Coronary artery (tissue), 2 donors: Measurements from ENCODE around the gene ANKS1B.

Experiments used
- DNase-seq: peaks from one replicate; pipeline ENCODE4 v3.0.0-alpha.2; 2017; ENCODE audit warnings: low spot score
- H3K27ac ChIP-seq, 2 donors: fragments of 200-600 bp; sonication (generic); one replicate each; pipeline ENCODE4 v1.5.1; 2016 to 2019
- H3K4me3 ChIP-seq: fragments of 200-600 bp; sonication (generic); 2 replicates; pipeline ENCODE4 v1.5.1; 2016; ENCODE audit warnings: mild to moderate bottlenecking, moderate library complexity
- CTCF ChIP-seq: fragments of 200-600 bp; sonication (generic); IDR thresholded peaks from one replicate; pipeline ENCODE4 v1.5.1; 2019; ENCODE audit warnings: antibody characterized with exemption

Gene ANKS1B

GRCh38 chr12:99920353-99920960 lies 64.3 kb downstream of the ANKS1B start:
- no peak for TF ChIP-seq CTCF
- Histone ChIP-seq H3K27ac (no peak overlapping the region), H3K4me3 (no peak overlapping the region)
- no peak for DNase-seq

GRCh38 chr12:99917711-99918402 lies 66.9 kb downstream of the ANKS1B start:
- no peak for TF ChIP-seq CTCF
- DNase-seq, result peak; percentile 74
- Histone ChIP-seq H3K4me3 (no peak overlapping the region), H3K27ac (peak overlapping the region in 1 of 2 donors; percentile 54)

- TF ChIP-seq CTCF, result no peak
- Histone ChIP-seq H3K4me3 (no peak overlapping the region), H3K27ac (no peak overlapping the region)
- no peak for DNase-seq
Observed at GRCh38 chr12:99916555-99916954, 68.2 kb downstream of the ANKS1B start.

GRCh38 chr12:99915251-99916082 lies 69.3 kb downstream of the ANKS1B start:
- Histone ChIP-seq H3K27ac (no peak overlapping the region), H3K4me3 (no peak overlapping the region)
- no peak for TF ChIP-seq CTCF
- no peak for DNase-seq

- no peak for DNase-seq
- H3K4me3 ChIP-seq, result no peak overlapping the region
- no peak for TF ChIP-seq CTCF
- peak overlapping the region; percentile 14 to 38 for H3K27ac ChIP-seq
Observed at GRCh38 chr12:99914206-99914605, 70.5 kb downstream of the ANKS1B start.

- no peak for DNase-seq
- Histone ChIP-seq H3K4me3 (peak overlapping the region; percentile 55), H3K27ac (peak overlapping the region; percentile 61 to 76)
- TF ChIP-seq CTCF, result no peak
Observed at GRCh38 chr12:99911967-99912366, 72.8 kb downstream of the ANKS1B start.
